OCI-LY1 (cell line): ENCODE data around the gene XPA.

Experiments used
- H2AFZ ChIP-seq: fragments of 200-600 bp; sonication (generic), shearing (Covaris generic); 2 replicates; pipeline ENCODE4 v1.6.0; 2014; ENCODE audit warnings: antibody characterized with exemption, mild to moderate bottlenecking, low read length
- H3F3A ChIP-seq: fragments of 200-600 bp; sonication (generic), shearing (Covaris generic); 2 replicates; pipeline ENCODE4 v1.6.0; 2014; ENCODE audit warnings: mild to moderate bottlenecking, antibody characterized with exemption, low read length, moderate library complexity; ENCODE audit not compliant: insufficient read depth
- H3K27ac ChIP-seq: fragments of 200-600 bp; sonication (generic); 2 replicates; pipeline ENCODE4 v1.5.1; 2014; ENCODE audit warnings: low read length, mixed run types, mild to moderate bottlenecking, low read depth; ENCODE audit not compliant: poor library complexity, severe bottlenecking
- H3K27me3 ChIP-seq: fragments of 200-600 bp; sonication (generic); 2 replicates; pipeline ENCODE4 v1.6.0; 2014; ENCODE audit warnings: antibody characterized with exemption, mild to moderate bottlenecking, low read length, moderate library complexity; ENCODE audit not compliant: insufficient read depth
- H3K36me3 ChIP-seq: fragments of 200-600 bp; sonication (generic); 2 replicates; pipeline ENCODE4 v1.6.1; 2014; ENCODE audit warnings: mild to moderate bottlenecking, antibody characterized with exemption, low read length, moderate library complexity, mixed read lengths; ENCODE audit not compliant: insufficient read depth
- H3K4me1 ChIP-seq: fragments of 200-600 bp; sonication (generic); 2 replicates; pipeline ENCODE4 v1.5.1; 2014; ENCODE audit warnings: mild to moderate bottlenecking, low read length, moderate library complexity; ENCODE audit not compliant: insufficient read depth, severe bottlenecking
- H3K4me2 ChIP-seq: fragments of 200-600 bp; sonication (generic), shearing (Covaris generic); 2 replicates; pipeline ENCODE4 v1.6.1; 2014; ENCODE audit warnings: low read length
- H3K4me3 ChIP-seq: fragments of 200-600 bp; sonication (generic); 2 replicates; pipeline ENCODE4 v1.5.1; 2014; ENCODE audit warnings: low read length, low read depth, mild to moderate bottlenecking, mixed read lengths; ENCODE audit not compliant: poor library complexity, severe bottlenecking
- H3K79me2 ChIP-seq: fragments of 200-600 bp; shearing (Covaris generic); 2 replicates; pipeline ENCODE4 v1.6.1; 2016; ENCODE audit warnings: mixed run types, low read length, mixed read lengths; ENCODE audit not compliant: insufficient read depth
- H3K9ac ChIP-seq: fragments of 200-600 bp; sonication (generic), shearing (Covaris generic); 2 replicates; pipeline ENCODE4 v1.6.1; 2014; ENCODE audit warnings: mild to moderate bottlenecking, low read length, mixed read lengths
- H3K9me2 ChIP-seq: fragments of 200-600 bp; sonication (generic), shearing (Covaris generic); 2 replicates; pipeline ENCODE4 v1.6.1; 2014; ENCODE audit warnings: low read depth, mild to moderate bottlenecking, low read length, mixed read lengths
- H3K9me3 ChIP-seq: fragments of 200-600 bp; shearing (Covaris generic); 2 replicates; pipeline ENCODE4 v1.6.1; 2014; ENCODE audit warnings: low read length, mixed read lengths
- H4K20me1 ChIP-seq: fragments of 200-600 bp; sonication (generic), shearing (Covaris generic); 2 replicates; pipeline ENCODE4 v1.6.0; 2016; ENCODE audit warnings: mild to moderate bottlenecking, low read length; ENCODE audit not compliant: insufficient read depth
- EZH2 ChIP-seq: fragments of 200-600 bp; sonication (generic), shearing (Covaris generic); IDR thresholded peaks from 2 replicates; pipeline ENCODE4 v1.8.0; 2017; ENCODE audit warnings: borderline replicate concordance, mixed run types, mild to moderate bottlenecking, antibody characterized with exemption, low read length, moderate library complexity, mixed read lengths
- TF ChIP-seq, protein P1 (sequence below): fragments of 200-600 bp; sonication (generic), shearing (Covaris generic); IDR thresholded peaks from 2 replicates; pipeline ENCODE4 v1.5.1; 2017; ENCODE audit warnings: mild to moderate bottlenecking, antibody characterized with exemption, low read length, moderate library complexity, mixed read lengths

Gene XPA

GRCh38 chr9:97629156-97629555 is 68.0 kb downstream of the XPA start:
- Histone ChIP-seq H3K27ac (no peak overlapping the region), H3K9me2 (no peaks in the 10 kb centered on the region), H3K9me3 (no peaks in the 10 kb centered on the region), H3K79me2 (peaks cover 39% of the 10 kb centered on the region), H3K4me3 (no peak overlapping the region), H4K20me1 (no peaks in the 10 kb centered on the region), H3K27me3 (no peaks in the 10 kb centered on the region), H3F3A (no peaks in the 10 kb centered on the region), H3K9ac (no peak overlapping the region), H3K4me2 (no peak overlapping the region), H3K36me3 (peaks cover 33% of the 10 kb centered on the region), H2AFZ (no peak overlapping the region), H3K4me1 (peaks cover 11% of the 10 kb centered on the region)
- TF ChIP-seq, protein P1, sequence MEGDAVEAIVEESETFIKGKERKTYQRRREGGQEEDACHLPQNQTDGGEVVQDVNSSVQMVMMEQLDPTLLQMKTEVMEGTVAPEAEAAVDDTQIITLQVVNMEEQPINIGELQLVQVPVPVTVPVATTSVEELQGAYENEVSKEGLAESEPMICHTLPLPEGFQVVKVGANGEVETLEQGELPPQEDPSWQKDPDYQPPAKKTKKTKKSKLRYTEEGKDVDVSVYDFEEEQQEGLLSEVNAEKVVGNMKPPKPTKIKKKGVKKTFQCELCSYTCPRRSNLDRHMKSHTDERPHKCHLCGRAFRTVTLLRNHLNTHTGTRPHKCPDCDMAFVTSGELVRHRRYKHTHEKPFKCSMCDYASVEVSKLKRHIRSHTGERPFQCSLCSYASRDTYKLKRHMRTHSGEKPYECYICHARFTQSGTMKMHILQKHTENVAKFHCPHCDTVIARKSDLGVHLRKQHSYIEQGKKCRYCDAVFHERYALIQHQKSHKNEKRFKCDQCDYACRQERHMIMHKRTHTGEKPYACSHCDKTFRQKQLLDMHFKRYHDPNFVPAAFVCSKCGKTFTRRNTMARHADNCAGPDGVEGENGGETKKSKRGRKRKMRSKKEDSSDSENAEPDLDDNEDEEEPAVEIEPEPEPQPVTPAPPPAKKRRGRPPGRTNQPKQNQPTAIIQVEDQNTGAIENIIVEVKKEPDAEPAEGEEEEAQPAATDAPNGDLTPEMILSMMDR, result no peak
- no peak for TF ChIP-seq EZH2

DNA sequence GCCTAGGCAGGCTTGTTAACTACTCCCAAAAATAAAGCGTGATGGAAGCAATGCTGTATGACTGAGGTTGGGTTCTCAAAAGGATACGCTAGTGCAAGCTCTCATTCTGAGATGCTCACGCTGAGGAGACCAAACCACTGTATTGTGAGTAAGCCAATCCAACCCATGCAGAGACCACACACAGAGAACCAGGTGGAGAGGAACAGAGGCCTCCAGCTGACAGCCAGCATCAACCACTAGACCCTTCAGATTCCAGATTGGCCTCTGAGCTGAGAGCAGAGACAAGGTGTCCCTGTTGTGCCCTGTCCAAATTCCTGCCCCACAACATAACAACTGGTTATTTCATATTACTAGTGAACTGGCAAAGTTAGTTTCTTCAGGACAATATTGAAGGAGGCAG is 68.5 kb downstream of the XPA start:
- Histone ChIP-seq H3K79me2 (peaks cover 35% of the 10 kb centered on the region), H3K9me2 (no peaks in the 10 kb centered on the region), H3K27ac (no peak overlapping the region), H3K4me3 (no peak overlapping the region), H3K9me3 (no peaks in the 10 kb centered on the region), H2AFZ (no peak overlapping the region), H3K9ac (no peak overlapping the region), H3K4me1 (peaks cover 11% of the 10 kb centered on the region), H3F3A (no peaks in the 10 kb centered on the region), H4K20me1 (no peaks in the 10 kb centered on the region), H3K27me3 (no peaks in the 10 kb centered on the region), H3K4me2 (no peak overlapping the region), H3K36me3 (peaks cover 38% of the 10 kb centered on the region)
- TF ChIP-seq, protein P1, result no peak
- TF ChIP-seq EZH2, result no peak

- no peak overlapping the region for H2AFZ ChIP-seq
- no peaks in the 10 kb centered on the region for H4K20me1 ChIP-seq
- no peak overlapping the region for H3K4me3 ChIP-seq
- no peaks in the 10 kb centered on the region for H3K27me3 ChIP-seq
- no peak overlapping the region for H3K27ac ChIP-seq
- no peak overlapping the region for H3K9ac ChIP-seq
- peaks cover 48% of the 10 kb centered on the region for H3K36me3 ChIP-seq
- no peaks in the 10 kb centered on the region for H3K9me3 ChIP-seq
- H3K4me2 ChIP-seq, result no peak overlapping the region
- H3K9me2 ChIP-seq, result no peaks in the 10 kb centered on the region
- H3F3A ChIP-seq, result no peaks in the 10 kb centered on the region
- peaks cover 11% of the 10 kb centered on the region for H3K4me1 ChIP-seq
- TF ChIP-seq, protein P1, result no peak
- no peak for TF ChIP-seq EZH2
- peaks cover 33% of the 10 kb centered on the region for H3K79me2 ChIP-seq
Measured at GRCh38 chr9:97627624-97628023, 69.5 kb downstream of the XPA start.
